HG02623 (cell line): ENCODE results near the gene BLM.

ENCODE experiments used
- ATAC-seq: cut with Tn5 transposase; IDR thresholded peaks from one replicate; pipeline ENCODE4 v1.9.1; 2021; ENCODE audit warnings: moderate library complexity; ENCODE audit not compliant: unreplicated experiment

Gene BLM

DNA sequence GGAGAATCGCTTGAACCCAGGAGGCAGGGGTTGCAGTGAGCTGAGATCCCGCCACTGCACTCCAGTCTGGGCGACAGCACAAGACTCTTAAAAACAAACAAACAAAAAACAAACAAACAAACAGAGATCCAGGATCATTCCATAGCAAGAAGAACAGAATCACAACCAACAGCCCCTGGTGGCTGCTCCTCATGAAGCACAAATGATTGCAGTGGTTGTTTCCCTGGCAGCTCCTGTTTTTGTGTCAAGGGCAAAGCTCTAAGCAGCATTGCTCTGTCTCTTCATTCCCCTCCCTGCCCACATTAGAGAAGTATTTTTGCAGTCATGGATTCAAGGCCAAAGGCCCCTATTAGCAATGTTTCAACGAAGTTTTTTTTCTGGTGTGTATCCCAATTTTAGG, 25.8 kb upstream of the BLM start:
- no peak for ATAC-seq

DNA sequence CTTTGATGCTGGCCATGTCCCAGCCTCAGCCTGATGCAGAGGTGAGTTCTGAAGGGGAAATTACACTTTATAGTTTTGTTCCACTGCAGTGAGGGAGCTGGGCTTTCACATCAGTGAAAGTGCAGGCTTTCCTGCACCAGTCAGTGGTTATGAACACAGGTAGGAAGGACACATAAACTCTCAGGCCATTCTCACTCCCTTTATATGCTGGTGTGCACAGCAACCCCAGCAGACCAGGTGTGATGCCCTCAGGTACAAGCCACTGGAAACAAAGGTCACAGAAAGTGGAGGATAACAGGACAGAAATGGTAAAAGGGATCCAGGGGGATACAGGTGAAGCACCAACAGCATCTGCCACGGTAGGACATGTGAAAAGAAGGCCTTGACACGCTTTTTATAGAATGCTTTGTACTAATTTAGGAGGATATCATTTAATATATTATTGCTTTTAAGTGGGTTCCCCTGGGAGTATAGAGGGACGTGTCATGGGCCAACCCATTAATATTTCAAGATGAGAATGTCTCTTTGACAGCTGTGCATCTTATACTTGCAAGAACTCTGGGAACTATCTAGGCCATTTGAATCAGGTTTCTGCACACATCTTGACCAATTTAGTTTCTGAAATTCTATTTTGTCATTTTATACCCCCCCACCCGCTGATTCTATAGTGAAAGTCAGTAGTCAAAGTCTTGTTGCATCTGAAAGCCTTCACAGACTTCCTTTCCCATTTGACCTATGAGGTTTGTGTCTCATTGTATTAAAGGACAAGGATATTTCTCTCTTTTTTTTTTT, 25.0 kb upstream of the BLM start:
- no peak for ATAC-seq

DNA sequence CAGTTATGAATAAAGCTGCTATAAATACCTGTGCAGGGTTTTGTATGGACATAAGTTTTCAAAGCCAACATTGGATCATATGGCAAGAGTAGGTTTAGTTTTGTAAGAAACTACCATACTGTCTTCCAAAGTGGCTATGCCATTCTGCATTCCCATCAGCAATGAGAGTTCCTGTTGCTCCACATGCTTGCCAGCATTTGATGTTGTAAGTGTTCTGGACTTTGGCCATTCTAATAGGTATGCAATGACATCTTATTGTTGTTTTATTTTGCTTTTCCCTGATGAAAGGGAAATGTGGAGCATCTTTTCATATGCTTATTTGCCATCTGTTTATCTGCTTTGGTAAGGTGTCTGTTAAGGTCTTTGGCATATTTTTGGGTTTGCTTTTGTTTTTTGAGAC, 22.2 kb upstream of the BLM start:
- no peak for ATAC-seq

DNA sequence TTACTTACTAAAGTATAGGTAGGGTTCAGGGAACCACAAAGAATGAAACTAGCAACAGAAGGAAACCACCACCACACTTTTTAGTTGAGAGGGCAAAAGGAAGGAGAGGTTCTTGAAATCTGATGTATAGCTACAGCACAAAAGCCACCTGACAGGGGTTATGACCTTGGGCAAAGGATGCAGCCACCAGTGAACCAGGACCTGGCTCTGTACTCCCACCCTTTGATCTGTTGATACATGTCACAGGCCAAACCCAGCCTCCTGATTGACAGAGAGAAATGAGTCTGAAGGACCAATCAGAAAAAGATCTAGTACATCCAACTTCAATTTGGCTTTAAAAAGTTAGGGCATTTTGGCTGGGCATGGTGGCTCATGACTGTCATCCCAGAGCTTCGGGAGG, 20.0 kb upstream of the BLM start:
- ATAC-seq, result no peak

DNA sequence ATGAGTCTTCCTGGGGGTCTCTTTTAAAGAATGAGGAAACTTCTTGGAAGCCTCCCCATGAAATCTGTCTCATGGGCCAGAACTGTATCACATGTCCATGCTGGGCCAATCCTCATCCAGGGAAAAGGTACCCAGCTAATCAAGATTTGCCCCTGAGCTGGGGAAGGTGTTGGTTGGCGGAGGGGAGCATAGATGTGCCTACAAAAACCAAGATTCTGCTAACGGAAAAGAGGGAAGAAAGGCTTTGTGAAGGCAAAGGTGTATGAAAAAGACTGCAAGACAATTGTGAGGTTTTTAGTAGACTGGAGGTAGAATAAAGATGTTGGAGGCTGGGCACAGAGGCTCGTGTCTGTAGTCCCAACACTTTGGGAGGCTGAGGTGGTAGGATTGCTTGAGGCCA, 18.5 kb upstream of the BLM start:
- no peak for ATAC-seq

DNA sequence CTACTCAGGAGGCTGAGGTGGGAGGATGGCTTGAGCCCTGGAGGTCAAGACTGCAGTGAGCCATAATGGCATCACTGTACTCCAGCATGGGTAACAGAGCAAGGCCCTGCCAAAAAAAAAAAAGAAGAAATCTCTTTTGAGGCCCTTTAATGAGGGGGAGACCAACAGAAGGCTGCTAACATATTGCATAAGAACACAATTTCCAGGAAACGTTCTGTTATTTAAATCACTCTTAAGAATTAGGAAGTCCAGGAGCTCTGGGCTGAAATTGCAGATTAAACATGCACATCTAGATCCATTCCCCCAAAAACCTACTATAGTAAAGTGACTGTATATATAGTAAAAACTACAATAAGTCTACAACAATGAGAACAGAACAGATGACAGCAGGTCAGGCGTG, 16.1 kb upstream of the BLM start:
- no peak for ATAC-seq

DNA sequence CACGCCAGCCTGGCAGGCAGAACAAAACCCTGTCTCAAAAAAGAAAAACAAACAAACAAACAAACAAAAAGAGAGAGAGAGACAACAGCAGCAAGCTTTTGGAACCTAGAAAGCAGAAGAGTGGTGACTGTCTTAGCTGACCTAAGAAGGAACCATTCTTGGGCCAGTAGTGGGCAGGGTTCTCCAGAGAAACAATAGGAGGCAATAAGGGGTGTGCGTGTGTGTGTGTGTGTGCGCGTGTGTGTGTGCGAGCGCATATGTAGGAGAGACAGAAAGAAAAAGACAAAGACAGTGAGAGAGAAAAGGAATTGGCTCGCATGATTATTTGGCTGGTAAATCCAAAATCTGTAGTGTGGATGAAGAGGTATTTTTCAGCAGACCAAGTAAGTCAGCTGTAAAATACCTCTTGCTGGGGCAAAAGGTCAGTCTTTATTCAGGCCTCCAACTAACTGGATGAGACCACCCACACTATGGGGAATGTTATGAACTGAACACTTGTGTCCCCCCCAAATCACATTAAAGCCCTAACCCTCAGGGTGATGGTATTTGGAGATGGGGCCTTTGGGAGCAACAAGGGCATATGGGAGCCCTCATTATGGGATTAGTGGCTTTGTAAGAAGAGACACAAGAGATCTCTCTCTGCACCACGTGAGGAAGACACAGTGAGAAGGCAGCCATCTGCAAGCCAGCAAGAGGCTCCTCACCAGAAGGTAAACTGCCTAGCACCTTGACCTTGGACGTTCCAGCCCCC, 15.1 kb upstream of the BLM start:
- ATAC-seq, result no peak

DNA sequence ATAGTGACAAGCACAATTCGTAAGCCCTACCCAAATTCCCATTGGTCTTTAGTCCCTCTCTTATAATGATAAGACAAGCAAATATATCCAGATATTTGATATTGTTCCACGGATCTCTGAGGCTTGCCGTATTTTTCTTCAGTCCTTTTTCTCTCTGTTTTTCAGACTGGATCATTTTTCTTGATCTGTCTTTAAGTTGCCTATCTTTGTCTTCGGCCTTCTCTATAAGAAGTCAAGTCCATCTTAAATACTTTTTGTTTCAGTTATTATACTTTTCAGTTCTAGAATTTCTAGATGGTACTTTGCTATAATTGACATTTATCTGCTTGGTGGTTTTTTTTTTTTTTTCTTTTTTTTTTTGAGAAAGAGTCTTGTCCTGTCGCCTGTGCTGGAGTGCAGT, 13.7 kb upstream of the BLM start:
- ATAC-seq, result no peak

DNA sequence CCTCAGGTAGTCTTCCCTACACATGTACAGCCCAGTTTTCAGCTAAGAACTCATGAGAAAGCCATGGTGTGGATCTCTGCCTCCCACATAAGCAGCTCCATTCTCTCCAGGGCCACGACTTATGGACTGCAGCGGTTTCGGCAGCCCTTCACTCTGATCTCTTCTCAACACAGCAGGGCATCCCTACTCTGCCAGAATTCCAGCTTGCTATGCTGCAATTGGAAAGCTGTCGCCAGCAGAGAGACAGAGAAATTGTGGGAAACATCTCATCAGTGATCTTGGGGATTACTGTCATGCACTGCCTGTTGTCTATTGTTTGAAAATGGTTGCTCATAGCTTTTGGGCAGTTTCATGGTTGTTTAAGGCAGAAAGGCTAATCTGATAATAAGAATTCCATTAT, 11.9 kb upstream of the BLM start:
- ATAC-seq, result no peak

DNA sequence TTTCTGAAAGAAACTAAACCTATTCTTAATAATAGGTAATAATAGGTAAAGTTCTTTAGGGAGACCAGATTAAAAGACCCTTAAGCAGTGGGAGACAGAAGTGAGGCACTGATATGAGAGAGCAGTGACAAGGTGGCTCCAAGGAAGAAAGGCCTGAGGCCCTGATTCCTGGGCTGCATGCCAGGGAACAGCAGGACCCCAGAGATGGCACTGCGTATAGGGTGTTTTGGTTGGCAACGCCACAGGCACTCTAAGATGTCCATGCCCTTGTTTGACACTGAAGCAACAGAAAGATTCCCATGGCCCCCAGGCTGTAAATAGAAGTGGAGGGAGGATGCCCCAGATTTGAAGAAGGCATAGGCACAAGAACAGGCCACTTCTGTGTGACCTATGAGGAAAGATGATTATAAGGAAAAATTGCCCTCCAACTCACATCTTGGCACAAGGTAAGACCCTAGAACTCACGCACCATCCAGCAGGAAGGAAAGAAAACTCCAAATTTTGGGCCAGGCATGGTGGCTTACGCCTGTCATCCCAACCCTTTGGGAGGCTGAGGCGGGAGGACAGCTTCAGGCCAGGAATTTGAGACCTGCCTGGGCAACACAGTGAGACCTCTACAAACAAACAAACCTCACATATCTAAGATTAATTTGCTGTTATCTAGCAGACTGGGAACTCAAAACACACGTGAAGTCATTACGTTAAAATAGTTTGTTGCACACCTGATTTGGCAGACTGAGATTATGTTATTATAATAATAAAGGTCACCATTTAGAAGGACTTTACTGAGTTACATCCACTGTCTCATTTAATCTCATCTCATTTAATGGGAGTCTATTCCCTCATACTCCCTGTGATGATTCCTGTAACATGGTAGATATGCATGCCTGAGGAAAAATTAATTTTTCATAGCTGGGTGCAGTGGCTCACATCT, 10.5 kb upstream of the BLM start:
- no peak for ATAC-seq

DNA sequence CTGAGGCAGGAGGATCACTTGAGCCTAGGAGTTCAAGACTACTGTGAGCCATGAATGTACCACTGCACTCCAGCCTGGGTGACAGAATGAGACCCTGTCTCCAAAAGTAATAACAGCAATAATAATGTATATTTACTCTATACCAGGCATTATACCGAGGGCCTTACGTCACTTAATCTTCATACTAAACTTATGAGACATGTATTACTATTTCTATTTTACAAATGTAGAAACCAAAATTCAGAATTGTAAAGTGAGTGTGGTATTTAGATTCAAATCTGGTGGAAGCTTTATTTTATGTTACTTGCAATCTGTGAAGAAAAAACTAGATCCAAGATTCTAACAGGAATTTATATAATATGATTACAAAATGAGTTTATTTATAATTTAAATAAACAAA, 9.7 kb upstream of the BLM start:
- ATAC-seq, result no peak

DNA sequence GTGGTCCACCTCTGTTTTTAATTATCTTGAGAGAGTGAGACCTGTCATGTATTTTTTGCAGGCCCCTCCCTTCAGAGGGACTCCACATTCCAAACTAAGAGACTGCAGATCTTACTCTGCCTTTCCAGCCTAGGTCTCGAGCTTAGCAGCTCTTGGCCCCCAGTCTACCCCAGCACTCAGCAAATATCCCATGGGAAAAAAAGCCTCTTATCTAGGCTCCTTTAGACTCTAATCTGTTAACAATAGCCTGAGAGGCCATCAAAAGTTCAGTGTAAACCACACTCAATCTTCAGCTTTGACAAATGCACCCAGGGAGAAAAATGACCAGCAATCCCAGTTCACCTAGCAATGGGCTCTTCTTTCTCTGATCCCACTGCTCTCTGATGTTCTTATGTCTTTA, 8.6 kb upstream of the BLM start:
- ATAC-seq, result no peak

DNA sequence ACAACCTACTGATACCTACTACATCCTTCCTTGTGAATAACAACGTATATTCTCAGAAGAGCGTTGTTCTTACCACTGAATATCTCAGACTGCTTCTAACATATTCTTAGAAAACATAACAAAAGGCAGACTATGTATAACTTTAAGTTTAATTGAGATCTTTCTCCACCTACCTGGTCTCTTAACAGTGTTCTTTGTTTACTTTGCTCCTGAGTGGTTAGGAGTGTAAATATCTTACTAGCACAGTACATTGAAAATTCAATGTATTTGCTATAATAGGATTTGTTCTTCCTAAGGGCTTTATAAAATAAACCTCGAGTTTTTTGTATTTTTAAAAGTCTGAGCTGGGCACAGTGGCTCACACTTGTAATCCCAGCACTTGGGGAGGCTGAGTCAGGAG, 7.9 kb upstream of the BLM start:
- no peak for ATAC-seq

DNA sequence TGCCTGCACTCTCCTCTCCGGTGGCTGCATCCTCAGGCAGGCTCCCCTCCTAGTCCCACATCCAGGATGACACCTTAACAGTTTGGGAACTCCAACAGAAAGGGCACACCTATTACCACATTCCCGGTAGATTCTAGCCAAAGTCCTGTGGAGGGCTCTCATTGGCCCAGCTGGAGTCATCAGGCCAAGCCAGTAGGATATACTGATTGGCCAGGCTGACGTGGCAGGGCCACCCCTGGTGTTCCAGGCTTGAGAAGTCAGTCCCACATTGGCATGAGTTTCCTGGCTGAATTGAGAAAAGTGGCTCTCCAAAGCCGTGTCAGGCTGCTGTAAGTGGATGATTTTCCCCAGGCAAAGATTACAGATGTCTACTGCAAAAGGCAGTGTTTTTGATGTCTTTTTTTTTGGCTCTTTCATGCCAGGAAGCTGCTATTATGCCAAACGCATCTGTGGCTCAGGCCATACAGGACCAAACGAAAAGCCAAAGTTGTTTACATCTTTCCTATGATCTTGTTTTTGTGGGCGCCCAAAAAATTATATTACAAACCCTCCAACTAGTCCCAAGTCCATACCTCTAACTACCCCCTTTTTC, 6.6 kb upstream of the BLM start:
- ATAC-seq, result no peak

DNA sequence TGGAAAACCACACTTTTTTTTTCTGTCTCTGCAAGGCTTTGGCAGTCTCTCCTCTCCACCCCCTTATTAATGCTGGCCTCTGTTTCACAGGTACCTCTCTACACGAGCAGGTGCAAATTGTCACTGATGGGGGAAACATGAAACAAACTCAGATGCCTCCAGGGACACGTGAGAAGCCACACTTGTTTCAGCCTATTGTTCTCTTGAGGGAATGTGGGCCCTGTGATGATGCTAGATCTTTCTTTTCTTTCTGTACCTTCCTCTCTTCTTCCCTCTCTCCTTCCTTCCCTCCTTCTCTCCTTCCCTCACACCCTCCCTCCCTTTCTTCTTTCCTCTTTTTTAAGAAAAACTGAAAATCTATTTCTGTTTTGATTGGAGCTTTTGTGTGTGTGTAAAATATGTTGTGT, 5.7 kb upstream of the BLM start:
- ATAC-seq, result no peak

DNA sequence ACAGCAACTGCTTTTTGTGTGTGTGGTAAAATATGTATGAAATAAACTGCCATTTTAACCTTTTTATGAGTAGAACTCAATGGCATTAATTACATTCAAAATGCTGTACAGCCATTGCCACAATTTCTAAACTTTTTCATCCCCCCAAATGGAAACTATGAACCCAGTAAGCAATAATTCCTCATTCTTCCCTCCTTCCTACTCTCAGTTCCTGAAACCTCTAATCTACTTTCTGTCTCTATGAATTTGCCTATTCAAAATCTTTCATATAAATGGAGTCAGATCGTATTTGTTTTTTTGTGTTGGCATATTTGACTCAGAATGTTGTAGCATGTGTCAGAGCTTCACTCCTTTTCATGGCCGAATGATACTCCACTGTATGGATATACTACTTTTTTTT, 5.3 kb upstream of the BLM start:
- ATAC-seq, result no peak

DNA sequence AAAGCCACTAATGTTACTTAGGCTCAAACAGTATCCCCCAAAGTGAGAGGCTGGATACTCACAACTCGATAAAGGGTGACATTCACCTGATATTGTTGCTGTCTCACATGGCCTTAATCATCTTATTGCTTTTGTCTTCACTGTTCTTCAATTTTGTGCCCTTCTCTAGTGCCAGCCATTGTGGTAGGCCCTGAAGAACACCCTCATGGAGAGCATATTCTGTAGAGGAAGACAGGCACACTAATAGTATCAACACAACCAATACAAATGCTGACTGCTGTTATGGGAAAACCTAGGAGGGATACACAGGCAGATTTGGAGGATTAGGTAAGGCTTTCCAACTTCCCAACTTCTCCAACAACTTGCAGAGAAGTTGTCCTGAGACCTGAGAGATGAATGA, 4.1 kb upstream of the BLM start:
- no peak for ATAC-seq

DNA sequence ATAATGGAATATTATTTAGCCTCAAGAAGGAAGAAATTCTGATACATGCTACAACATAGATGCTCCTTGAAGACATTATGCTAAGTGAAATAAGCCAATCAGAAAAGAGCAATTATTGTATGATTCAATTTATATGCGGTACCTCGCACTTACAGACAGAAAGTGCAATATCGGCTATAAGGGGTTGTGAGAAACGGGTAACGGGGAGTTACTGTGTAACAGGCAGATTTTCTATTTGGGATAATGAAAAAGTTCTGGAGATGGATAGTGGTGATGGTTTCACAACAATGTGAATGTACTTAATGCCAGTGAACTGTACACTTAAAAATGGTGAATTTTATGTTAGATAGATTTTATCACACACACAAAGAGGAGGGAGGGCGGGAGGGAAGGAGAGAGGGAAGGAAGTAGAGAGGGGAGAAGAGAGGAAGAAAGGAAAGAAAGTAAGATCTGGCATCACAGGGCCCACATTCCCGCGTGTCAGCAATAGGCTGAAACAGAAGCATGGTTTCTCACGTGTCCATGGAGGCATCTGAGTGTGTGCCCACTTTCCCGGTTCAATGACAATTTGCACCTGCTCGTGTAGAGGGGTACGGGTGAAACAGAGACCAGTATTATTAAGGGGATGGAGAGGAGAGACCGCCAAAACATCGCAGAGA, 700 bp upstream of the BLM start:
- no peak for ATAC-seq

DNA sequence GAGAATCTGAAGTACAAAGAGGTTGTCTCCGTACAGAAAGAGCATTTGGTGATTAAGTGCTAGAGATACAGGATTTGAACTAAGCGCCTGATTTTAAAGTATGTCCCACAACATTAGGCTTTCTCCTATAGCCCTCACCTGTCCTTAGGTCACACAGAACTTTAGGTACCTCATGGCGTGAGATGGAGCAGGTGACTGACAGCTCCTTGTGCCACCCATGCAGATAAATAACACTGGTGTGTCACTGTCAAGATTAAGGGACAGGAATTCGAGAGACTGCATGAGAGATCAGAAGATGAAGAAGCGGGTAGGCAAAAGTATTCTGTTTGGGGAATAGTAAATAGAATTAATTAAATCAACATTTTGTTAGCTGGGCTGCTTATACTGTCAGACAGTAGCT, 1.1 kb downstream of the BLM start:
- ATAC-seq, result no peak

DNA sequence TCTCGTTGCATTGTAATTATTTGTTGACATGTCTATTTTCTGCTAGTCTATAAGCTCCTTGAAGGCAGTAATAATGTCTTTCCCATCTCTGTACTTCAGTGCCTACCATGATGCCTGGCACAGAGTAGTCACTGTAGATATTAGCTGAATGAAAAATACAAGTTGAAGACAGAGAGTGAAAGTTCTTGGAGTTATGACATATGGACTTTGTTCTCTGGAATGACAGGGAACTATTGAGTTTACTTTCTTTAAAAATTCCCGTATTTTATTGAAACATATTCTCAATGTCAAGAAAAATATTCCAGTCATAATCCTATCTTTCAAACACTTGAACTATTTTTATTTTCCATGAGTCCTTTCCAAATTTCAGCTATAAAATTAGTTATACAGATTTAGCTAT, 3.0 kb downstream of the BLM start:
- ATAC-seq, result no peak

DNA sequence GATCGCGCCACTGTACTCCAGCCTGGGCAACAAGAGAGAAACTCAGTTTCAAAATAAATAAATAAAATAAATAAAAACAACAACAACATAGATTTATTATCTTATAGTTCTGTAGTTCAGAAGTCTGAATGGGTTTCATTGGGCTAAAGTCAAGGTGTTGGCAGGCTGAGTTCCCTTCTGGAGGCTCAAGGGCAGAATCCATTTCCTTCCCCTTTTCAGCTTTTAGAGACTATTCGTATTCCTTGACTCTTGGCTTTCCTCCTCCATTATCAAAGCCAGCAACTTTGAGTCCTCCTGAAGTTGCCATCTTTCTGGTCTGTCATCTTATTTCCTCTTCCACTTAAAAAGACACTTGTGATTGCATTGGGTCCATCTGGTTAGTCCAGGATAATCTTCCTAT, 12.1 kb downstream of the BLM start:
- ATAC-seq, result no peak
